Measurements from ENCODE around the gene TCF7L1. TPM values are rescaled to one million over a fixed set of nuclear protein-coding genes. Genes with fewer than 3 reads are reported as not detected.

Gene TCF7L1
- total and polyA plus RNA-seq, 9 of the 15 experiments (the other 6 are each of a cell fraction or from before 2014, with no cell fraction given) = 0.03 to 0.11 (median 0.07) TPM; not detected in 5

DNA sequence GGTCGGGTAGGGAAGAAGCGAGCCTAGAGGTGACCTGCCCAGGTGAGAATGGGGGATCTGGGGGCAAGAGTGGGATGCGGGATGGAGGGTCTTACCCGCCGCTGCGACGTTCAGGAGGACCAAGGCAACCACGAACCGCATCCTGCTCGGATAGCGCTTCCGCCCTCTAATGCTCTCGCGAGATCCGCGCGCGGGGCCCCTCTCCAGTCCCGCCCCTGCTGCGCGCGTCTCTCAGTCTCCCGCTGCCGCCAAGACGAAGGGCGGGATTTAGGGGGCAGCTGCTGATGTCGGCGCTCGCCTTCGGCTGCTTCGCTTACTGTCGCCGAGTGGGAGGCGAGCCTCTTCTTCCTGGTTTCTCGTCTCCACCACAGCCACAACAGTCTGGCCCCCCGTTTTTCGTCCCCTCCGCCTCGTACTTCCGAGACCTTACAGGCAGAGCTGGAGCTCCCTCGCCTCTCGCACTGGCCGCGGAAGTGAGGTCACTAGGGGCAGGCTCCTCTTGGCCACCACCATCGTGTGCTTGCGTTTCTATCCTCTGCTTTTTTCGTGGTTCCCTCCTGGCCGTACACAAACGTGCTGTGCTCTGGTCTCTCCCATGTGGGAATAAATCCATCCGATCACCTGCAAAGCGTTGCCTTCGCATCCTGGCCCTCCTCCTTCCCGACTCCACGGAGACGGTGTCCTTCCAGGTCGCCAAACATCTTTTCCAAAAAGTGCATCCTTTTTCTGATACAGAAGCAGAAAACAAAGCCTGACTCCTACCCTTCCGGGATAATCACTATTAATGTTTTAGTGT, 194.8 kb downstream of the TCF7L1 start, which contains the start of gene TGOLN2 (continued):
- TF ChIP-seq, protein P1, sequence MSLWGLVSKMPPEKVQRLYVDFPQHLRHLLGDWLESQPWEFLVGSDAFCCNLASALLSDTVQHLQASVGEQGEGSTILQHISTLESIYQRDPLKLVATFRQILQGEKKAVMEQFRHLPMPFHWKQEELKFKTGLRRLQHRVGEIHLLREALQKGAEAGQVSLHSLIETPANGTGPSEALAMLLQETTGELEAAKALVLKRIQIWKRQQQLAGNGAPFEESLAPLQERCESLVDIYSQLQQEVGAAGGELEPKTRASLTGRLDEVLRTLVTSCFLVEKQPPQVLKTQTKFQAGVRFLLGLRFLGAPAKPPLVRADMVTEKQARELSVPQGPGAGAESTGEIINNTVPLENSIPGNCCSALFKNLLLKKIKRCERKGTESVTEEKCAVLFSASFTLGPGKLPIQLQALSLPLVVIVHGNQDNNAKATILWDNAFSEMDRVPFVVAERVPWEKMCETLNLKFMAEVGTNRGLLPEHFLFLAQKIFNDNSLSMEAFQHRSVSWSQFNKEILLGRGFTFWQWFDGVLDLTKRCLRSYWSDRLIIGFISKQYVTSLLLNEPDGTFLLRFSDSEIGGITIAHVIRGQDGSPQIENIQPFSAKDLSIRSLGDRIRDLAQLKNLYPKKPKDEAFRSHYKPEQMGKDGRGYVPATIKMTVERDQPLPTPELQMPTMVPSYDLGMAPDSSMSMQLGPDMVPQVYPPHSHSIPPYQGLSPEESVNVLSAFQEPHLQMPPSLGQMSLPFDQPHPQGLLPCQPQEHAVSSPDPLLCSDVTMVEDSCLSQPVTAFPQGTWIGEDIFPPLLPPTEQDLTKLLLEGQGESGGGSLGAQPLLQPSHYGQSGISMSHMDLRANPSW (CRISPR knock-in tag; IDR thresholded peaks at IDR 0.05) = no peak
- TF ChIP-seq ZNF507 (tag; conservative IDR thresholded peaks at IDR 0.05) = no peak
- TF ChIP-seq ZNF347 (CRISPR knock-in tag; IDR thresholded peaks at IDR 0.05; ENCODE audit: low read depth) = no peak
- TF ChIP-seq ATF7 (IDR thresholded peaks at IDR 0.05) = peak; percentile 92
- 0 out of 2 replicates have a peak, but pooled peaks have one; percentile 24 for TF ChIP-seq TRIM28 (IDR thresholded peaks at IDR 0.05)
- 0 out of 2 replicates have a peak, but pooled peaks have one; percentile 35 for TF ChIP-seq RHOXF2B (CRISPR knock-in tag; conservative IDR thresholded peaks at IDR 0.05)
- TF ChIP-seq, protein P2, sequence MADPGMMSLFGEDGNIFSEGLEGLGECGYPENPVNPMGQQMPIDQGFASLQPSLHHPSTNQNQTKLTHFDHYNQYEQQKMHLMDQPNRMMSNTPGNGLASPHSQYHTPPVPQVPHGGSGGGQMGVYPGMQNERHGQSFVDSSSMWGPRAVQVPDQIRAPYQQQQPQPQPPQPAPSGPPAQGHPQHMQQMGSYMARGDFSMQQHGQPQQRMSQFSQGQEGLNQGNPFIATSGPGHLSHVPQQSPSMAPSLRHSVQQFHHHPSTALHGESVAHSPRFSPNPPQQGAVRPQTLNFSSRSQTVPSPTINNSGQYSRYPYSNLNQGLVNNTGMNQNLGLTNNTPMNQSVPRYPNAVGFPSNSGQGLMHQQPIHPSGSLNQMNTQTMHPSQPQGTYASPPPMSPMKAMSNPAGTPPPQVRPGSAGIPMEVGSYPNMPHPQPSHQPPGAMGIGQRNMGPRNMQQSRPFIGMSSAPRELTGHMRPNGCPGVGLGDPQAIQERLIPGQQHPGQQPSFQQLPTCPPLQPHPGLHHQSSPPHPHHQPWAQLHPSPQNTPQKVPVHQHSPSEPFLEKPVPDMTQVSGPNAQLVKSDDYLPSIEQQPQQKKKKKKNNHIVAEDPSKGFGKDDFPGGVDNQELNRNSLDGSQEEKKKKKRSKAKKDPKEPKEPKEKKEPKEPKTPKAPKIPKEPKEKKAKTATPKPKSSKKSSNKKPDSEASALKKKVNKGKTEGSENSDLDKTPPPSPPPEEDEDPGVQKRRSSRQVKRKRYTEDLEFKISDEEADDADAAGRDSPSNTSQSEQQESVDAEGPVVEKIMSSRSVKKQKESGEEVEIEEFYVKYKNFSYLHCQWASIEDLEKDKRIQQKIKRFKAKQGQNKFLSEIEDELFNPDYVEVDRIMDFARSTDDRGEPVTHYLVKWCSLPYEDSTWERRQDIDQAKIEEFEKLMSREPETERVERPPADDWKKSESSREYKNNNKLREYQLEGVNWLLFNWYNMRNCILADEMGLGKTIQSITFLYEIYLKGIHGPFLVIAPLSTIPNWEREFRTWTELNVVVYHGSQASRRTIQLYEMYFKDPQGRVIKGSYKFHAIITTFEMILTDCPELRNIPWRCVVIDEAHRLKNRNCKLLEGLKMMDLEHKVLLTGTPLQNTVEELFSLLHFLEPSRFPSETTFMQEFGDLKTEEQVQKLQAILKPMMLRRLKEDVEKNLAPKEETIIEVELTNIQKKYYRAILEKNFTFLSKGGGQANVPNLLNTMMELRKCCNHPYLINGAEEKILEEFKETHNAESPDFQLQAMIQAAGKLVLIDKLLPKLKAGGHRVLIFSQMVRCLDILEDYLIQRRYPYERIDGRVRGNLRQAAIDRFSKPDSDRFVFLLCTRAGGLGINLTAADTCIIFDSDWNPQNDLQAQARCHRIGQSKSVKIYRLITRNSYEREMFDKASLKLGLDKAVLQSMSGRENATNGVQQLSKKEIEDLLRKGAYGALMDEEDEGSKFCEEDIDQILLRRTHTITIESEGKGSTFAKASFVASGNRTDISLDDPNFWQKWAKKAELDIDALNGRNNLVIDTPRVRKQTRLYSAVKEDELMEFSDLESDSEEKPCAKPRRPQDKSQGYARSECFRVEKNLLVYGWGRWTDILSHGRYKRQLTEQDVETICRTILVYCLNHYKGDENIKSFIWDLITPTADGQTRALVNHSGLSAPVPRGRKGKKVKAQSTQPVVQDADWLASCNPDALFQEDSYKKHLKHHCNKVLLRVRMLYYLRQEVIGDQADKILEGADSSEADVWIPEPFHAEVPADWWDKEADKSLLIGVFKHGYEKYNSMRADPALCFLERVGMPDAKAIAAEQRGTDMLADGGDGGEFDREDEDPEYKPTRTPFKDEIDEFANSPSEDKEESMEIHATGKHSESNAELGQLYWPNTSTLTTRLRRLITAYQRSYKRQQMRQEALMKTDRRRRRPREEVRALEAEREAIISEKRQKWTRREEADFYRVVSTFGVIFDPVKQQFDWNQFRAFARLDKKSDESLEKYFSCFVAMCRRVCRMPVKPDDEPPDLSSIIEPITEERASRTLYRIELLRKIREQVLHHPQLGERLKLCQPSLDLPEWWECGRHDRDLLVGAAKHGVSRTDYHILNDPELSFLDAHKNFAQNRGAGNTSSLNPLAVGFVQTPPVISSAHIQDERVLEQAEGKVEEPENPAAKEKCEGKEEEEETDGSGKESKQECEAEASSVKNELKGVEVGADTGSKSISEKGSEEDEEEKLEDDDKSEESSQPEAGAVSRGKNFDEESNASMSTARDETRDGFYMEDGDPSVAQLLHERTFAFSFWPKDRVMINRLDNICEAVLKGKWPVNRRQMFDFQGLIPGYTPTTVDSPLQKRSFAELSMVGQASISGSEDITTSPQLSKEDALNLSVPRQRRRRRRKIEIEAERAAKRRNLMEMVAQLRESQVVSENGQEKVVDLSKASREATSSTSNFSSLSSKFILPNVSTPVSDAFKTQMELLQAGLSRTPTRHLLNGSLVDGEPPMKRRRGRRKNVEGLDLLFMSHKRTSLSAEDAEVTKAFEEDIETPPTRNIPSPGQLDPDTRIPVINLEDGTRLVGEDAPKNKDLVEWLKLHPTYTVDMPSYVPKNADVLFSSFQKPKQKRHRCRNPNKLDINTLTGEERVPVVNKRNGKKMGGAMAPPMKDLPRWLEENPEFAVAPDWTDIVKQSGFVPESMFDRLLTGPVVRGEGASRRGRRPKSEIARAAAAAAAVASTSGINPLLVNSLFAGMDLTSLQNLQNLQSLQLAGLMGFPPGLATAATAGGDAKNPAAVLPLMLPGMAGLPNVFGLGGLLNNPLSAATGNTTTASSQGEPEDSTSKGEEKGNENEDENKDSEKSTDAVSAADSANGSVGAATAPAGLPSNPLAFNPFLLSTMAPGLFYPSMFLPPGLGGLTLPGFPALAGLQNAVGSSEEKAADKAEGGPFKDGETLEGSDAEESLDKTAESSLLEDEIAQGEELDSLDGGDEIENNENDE (IDR thresholded peaks at IDR 0.05; ENCODE audit: low read depth, low read length) = no peak
- no peak for TF ChIP-seq MEF2A (IDR thresholded peaks at IDR 0.05; ENCODE audit: control insufficient read depth, low read depth, low read length)
- TF ChIP-seq GTF2F1 (IDR thresholded peaks at IDR 0.05; ENCODE audit: low read depth, low read length) = peak; percentile 89
- TF ChIP-seq KDM5B (IDR thresholded peaks at IDR 0.05; ENCODE audit: insufficient replicate concordance, low read depth, low read length) = peak; percentile 96
- TF ChIP-seq NFIC (IDR thresholded peaks at IDR 0.05) = peak; percentile 76
- TF ChIP-seq TBL1XR1 (IDR thresholded peaks at IDR 0.05; ENCODE audit: low read length in 2 of 2) = peak in 1 of 2 experiments; percentile 24; a peak in 1 of 4 replicates
- peak; percentile 69 for TF ChIP-seq CCNT2 (IDR thresholded peaks at IDR 0.05; ENCODE audit: borderline replicate concordance, extremely low read depth, insufficient read length, low read depth, low read length)
- TF ChIP-seq POLR3G (IDR thresholded peaks at IDR 0.05; ENCODE audit: extremely low read depth, insufficient read length, insufficient replicate concordance) = no peak

Measured in K562 (cell line).